H1 (cell line): ENCODE data around the gene SYNCRIP. TPM values are rescaled to one million over a fixed set of nuclear protein-coding genes. Genes with fewer than 3 reads are reported as not detected.

Experiments used
- CTCF ChIA-PET: fragments of 300-600 bp; sonication (Branson Sonifier 250); formaldehyde crosslinking; loops from one replicate; lab custom pipeline; 2021; ENCODE audit not compliant: partially characterized antibody; lab: Charles Lee
- POLR2A ChIA-PET: fragments of 300-600 bp; sonication (Branson Sonifier 250); formaldehyde crosslinking; loops from one replicate; lab custom pipeline; 2021; ENCODE audit warnings: inconsistent platforms; ENCODE audit not compliant: partially characterized antibody; lab: Charles Lee
- DNase-seq, 2 experiments: peaks; one replicate each; pipeline versions ENCODE4 v3.0.0 to v3.0.0-alpha.2; 2010 to 2022; ENCODE audit warnings: low spot score in 2 of 2, low read depth in 1 of 2, mixed read lengths in 1 of 2
- FAIRE-seq: peaks from 2 replicates; lab custom pipeline; 2011; peaks lifted over from hg19 to GRCh38; lab: Jason Lieb, UNC
- H2AFZ ChIP-seq: 2 replicates; pipeline ENCODE4 v1.8.1; 2012; ENCODE audit warnings: low read length, inconsistent platforms
- H2AK5ac ChIP-seq: 2 replicates; pipeline ENCODE4 v1.6.1; 2013; ENCODE audit warnings: low read depth, low read length
- H2BK120ac ChIP-seq: replicated peaks from 2 replicates; pipeline ENCODE3; 2013; ENCODE audit warnings: low read depth, low read length, inconsistent platforms
- H2BK12ac ChIP-seq: 2 replicates; pipeline ENCODE4 v1.6.1; 2013; ENCODE audit warnings: low read depth, low read length
- H2BK15ac ChIP-seq: 2 replicates; pipeline ENCODE4 v1.6.1; 2013; ENCODE audit warnings: low read length
- H2BK20ac ChIP-seq: 2 replicates; pipeline ENCODE4 v1.6.1; 2013; ENCODE audit warnings: low read length
- H2BK5ac ChIP-seq: 2 replicates; pipeline ENCODE4 v1.6.1; 2013; ENCODE audit warnings: low read depth, low read length
- H3K14ac ChIP-seq: 2 replicates; pipeline ENCODE4 v1.6.1; 2013; ENCODE audit warnings: inconsistent platforms; ENCODE audit not compliant: insufficient read length
- H3K18ac ChIP-seq: 2 replicates; pipeline ENCODE4 v1.6.1; 2013; ENCODE audit warnings: low read length; ENCODE audit errors: extremely low read depth
- H3K23ac ChIP-seq: 2 replicates; pipeline ENCODE4 v1.6.1; 2013; ENCODE audit warnings: inconsistent platforms; ENCODE audit not compliant: insufficient read length
- H3K23me2 ChIP-seq: 2 replicates; pipeline ENCODE4 v1.6.1; 2013; ENCODE audit warnings: low read depth, low read length
- H3K27ac ChIP-seq: 2 replicates; pipeline ENCODE4 v1.6.1; 2011; ENCODE audit warnings: low read depth, low read length, inconsistent platforms
- H3K27me3 ChIP-seq, 4 experiments: replicated peaks in 1 of 4; 1 replicate in 1 of 4; 2 replicates in 3 of 4; pipeline versions ENCODE4 v1.6.1 to v1.8.1; 2011 to 2013; ENCODE audit warnings: low read length in 3 of 4, mild to moderate bottlenecking in 3 of 4, inconsistent platforms in 2 of 4, mixed read lengths in 2 of 4, moderate library complexity in 1 of 4; ENCODE audit not compliant: control insufficient read depth in 3 of 4, insufficient read depth in 3 of 4; ENCODE audit errors: extremely low read depth in 1 of 4
- H3K36me3 ChIP-seq, 4 experiments: 2 replicates each; pipeline versions ENCODE4 v1.6.1 to v1.8.1; 2011 to 2013; ENCODE audit warnings: mild to moderate bottlenecking in 4 of 4, low read length in 3 of 4, moderate library complexity in 2 of 4, control low read depth in 1 of 4, inconsistent platforms in 1 of 4; ENCODE audit not compliant: insufficient read depth in 4 of 4, control insufficient read depth in 2 of 4
- H3K4ac ChIP-seq: replicated peaks from 2 replicates; pipeline ENCODE3; 2013; ENCODE audit warnings: low read length, low read depth, mixed read lengths, inconsistent platforms; ENCODE audit not compliant: insufficient read length
- H3K4me1 ChIP-seq, 4 experiments: replicated peaks in 1 of 4; 1 replicate in 1 of 4; 2 replicates in 3 of 4; pipeline versions ENCODE4 v1.6.1 to v1.8.1; 2011 to 2013; ENCODE audit warnings: low read length in 3 of 4, inconsistent platforms in 2 of 4, mixed read lengths in 1 of 4; ENCODE audit not compliant: insufficient read depth in 4 of 4, control insufficient read depth in 3 of 4
- H3K4me2 ChIP-seq, 2 experiments: 2 replicates each; pipeline versions ENCODE4 v1.6.1 to v1.8.1; 2011 to 2013; ENCODE audit warnings: low read depth in 2 of 2, low read length in 2 of 2, control low read depth in 1 of 2, inconsistent platforms in 1 of 2, mild to moderate bottlenecking in 1 of 2; ENCODE audit not compliant: insufficient read depth in 1 of 2
- H3K4me3 ChIP-seq, 4 experiments: fragments of 200-600, 300-600 bp in 1 of 4; sonication (generic), shearing (Covaris generic), sonication (Bioruptor Twin) in 1 of 4; 2 replicates each; pipeline versions ENCODE4 v1.5.1 to v1.8.1; 2011 to 2016; ENCODE audit warnings: low read length in 4 of 4, low read depth in 3 of 4, control low read depth in 2 of 4, inconsistent platforms in 2 of 4, mild to moderate bottlenecking in 2 of 4, mixed read lengths in 1 of 4, moderate library complexity in 1 of 4; ENCODE audit not compliant: insufficient read depth in 2 of 4; ENCODE audit errors: extremely low read depth in 1 of 4
- H3K56ac ChIP-seq: replicated peaks from 2 replicates; pipeline ENCODE3; 2013; ENCODE audit warnings: low read depth, mild to moderate bottlenecking, mixed read lengths, low read length, inconsistent platforms; ENCODE audit not compliant: insufficient read length
- H3K79me1 ChIP-seq: 2 replicates; pipeline ENCODE4 v1.6.1; 2013; ENCODE audit warnings: low read depth, low read length, control low read depth
- H3K79me2 ChIP-seq, 2 experiments: 2 replicates each; pipeline versions ENCODE4 v1.6.1 to v1.8.1; 2012 to 2013; ENCODE audit warnings: low read length in 2 of 2, mild to moderate bottlenecking in 2 of 2, inconsistent platforms in 1 of 2; ENCODE audit not compliant: insufficient read depth in 2 of 2, control insufficient read depth in 1 of 2
- H3K9ac ChIP-seq, 4 experiments: replicated peaks in 1 of 4; 1 replicate in 1 of 4; 2 replicates in 3 of 4; pipeline versions ENCODE4 v1.6.1 to v1.8.1; 2011 to 2013; ENCODE audit warnings: low read depth in 3 of 4, low read length in 3 of 4, control low read depth in 2 of 4, mild to moderate bottlenecking in 2 of 4, moderate library complexity in 2 of 4, inconsistent platforms in 1 of 4; ENCODE audit errors: extremely low read depth in 1 of 4
- H3K9me3 ChIP-seq, 2 experiments: 2 replicates each; pipeline versions ENCODE4 v1.6.1 to v1.8.1; 2012 to 2013; ENCODE audit warnings: mild to moderate bottlenecking in 2 of 2, moderate library complexity in 2 of 2, control low read depth in 1 of 2, inconsistent platforms in 1 of 2, low read depth in 1 of 2, low read length in 1 of 2, mixed read lengths in 1 of 2; ENCODE audit not compliant: insufficient read depth in 2 of 2
- H4K20me1 ChIP-seq, 2 experiments: replicated peaks in 1 of 2; 2 replicates each; pipeline versions ENCODE3 to v1.8.1; 2011 to 2013; ENCODE audit warnings: inconsistent platforms in 2 of 2, low read length in 2 of 2, mild to moderate bottlenecking in 1 of 2; ENCODE audit not compliant: insufficient read depth in 2 of 2, control insufficient read depth in 1 of 2
- H4K5ac ChIP-seq: 2 replicates; pipeline ENCODE4 v1.6.1; 2013; ENCODE audit warnings: low read length, low read depth, mixed read lengths, inconsistent platforms; ENCODE audit not compliant: insufficient read length
- H4K8ac ChIP-seq: 2 replicates; pipeline ENCODE4 v1.8.0; 2013; ENCODE audit warnings: mild to moderate bottlenecking, moderate library complexity, low read length, inconsistent platforms; ENCODE audit not compliant: insufficient read depth; ENCODE audit errors: extremely low read depth
- H4K91ac ChIP-seq: replicated peaks from 2 replicates; pipeline ENCODE3; 2013; ENCODE audit warnings: low read length, mixed read lengths, inconsistent platforms; ENCODE audit not compliant: insufficient read length
- BCL11A ChIP-seq, 2 experiments: IDR thresholded peaks; one replicate each; pipeline ENCODE4 v1.6.1; 2011; ENCODE audit warnings: low read depth in 2 of 2, low read length in 2 of 2, mild to moderate bottlenecking in 2 of 2
- GTF2F1 ChIP-seq: IDR thresholded peaks from 2 replicates; pipeline ENCODE4 v1.6.1; 2012; ENCODE audit warnings: low read depth, low read length, improper control_type of control experiment, borderline replicate concordance
- HDAC2 ChIP-seq, 2 experiments: fragments of 300-600 bp in 1 of 2; sonication (generic) in 1 of 2; IDR thresholded peaks; 2 replicates each; pipeline ENCODE4 v1.6.1; 2011 to 2012; ENCODE audit warnings: low read depth in 2 of 2, low read length in 2 of 2, mild to moderate bottlenecking in 2 of 2, moderate library complexity in 2 of 2, borderline replicate concordance in 1 of 2, inconsistent platforms in 1 of 2
- RFX5 ChIP-seq: IDR thresholded peaks from 2 replicates; pipeline ENCODE4 v1.6.1; 2011; ENCODE audit warnings: low read depth, low read length, improper control_type of control experiment, borderline replicate concordance
- SIN3A ChIP-seq, 2 experiments: IDR thresholded peaks in 1 of 2; conservative IDR thresholded peaks in 1 of 2; 2 replicates each; pipeline ENCODE4 v1.6.1; 2011 to 2012; ENCODE audit warnings: low read length in 2 of 2, improper control_type of control experiment in 1 of 2, low read depth in 1 of 2, mild to moderate bottlenecking in 1 of 2
- SIRT6 ChIP-seq: IDR thresholded peaks from one replicate; pipeline ENCODE4 v1.7.1; 2012; ENCODE audit warnings: low read length, inconsistent platforms
- SIX5 ChIP-seq: IDR thresholded peaks from 2 replicates; pipeline ENCODE4 v1.6.1; 2011; ENCODE audit warnings: mild to moderate bottlenecking, low read depth, low read length
- WGBS, 2 experiments: shearing (Covaris generic) in 1 of 2; methylation state at CpG; one replicate each; pipeline versions ENCODE4 v1.1.6 to v1.1.7; 2013 to 2015; ENCODE audit warnings: low lambda C conversion rate in 2 of 2, mixed read lengths in 2 of 2, inconsistent platforms in 1 of 2, low coverage in 1 of 2, missing lambda C conversion rate in 1 of 2; ENCODE audit not compliant: insufficient replicate concordance in 2 of 2, insufficient coverage in 1 of 2, insufficient read length in 1 of 2; ENCODE audit errors: extremely low coverage in 1 of 2, missing lambda C conversion rate in 1 of 2; 5-methylcytosine and 5-hydroxymethylcytosine counted together
- polyA plus RNA-seq, 7 experiments: library from polyadenylated mRNA; depleted of rRNA in 3 of 7; stranded (reverse) in 5 of 7; unstranded in 2 of 7; fragments of >200 nt in 5 of 7; fragments of 200-250 nt in 2 of 7; gene quantifications; 1 replicate in 5 of 7; 2 replicates in 1 of 7; 4 replicates in 1 of 7; pipeline versions ENCODE4 v1.2.1 to v1.2.3, GENCODE V29; 2011 to 2013; ENCODE audit warnings: missing spikeins in 2 of 7, mixed read lengths in 2 of 7
- total RNA-seq: library from RNA; stranded (reverse); fragmentation: NEBNext Ultra II Directional; extraction: Animal tissue kit (Norgen Biotek cat#: 25700); gene quantifications from 2 replicates; pipeline ENCODE4 v1.2.1, GENCODE V29; 2021
- TF ChIP-seq, protein P1 (sequence below): IDR thresholded peaks from 2 replicates; pipeline ENCODE4 v1.6.1; 2012; ENCODE audit warnings: inconsistent platforms

SYNCRIP gene
- total and polyA plus RNA-seq, 2 of the 8 experiments (the other 6 are each of a cell fraction or from before 2014, with no cell fraction given) = 16.8 to 219 TPM

DNA sequence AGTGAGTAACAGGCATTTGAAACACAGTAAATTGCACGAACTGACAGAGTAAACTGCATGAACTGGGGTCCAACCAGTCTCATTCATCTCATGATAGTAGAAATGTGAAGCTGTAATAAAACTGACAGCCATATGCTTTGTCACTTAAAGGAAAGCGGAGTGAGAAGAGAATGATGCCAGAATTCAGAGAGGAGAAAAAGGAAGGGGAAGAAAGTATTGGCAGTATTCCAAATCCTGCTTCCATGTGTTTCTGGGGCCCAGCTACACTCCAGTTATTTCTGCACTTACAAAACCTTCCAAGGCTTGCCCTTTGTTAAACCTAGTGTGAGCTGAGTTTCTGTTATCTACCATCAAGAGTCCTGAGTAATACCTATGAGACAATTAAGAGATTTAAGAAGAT, 66.2 kb downstream of the SYNCRIP start:
- H2BK5ac ChIP-seq = no peak overlapping the region
- no peak overlapping the region for H3K18ac ChIP-seq
- no peak overlapping the region for H2AFZ ChIP-seq
- no peak overlapping the region for H3K4ac ChIP-seq
- H2BK15ac ChIP-seq = no peak overlapping the region
- H3K56ac ChIP-seq = no peak overlapping the region
- H3K23ac ChIP-seq = no peak overlapping the region
- no peak overlapping the region for H2BK12ac ChIP-seq
- H4K8ac ChIP-seq = no peak overlapping the region
- DNase-seq (no peak), FAIRE-seq (no peak)
- no peak overlapping the region for H3K14ac ChIP-seq
- peaks cover 0 to 4% (median 2%) of the 10 kb centered on the region in 4 experiments; a peak in 3 of 7 replicates for H3K4me1 ChIP-seq
- H3K79me1 ChIP-seq = peaks cover 7% of the 10 kb centered on the region
- H3K9ac ChIP-seq = no peak overlapping the region
- H3K27ac ChIP-seq = no peak overlapping the region
- H2BK120ac ChIP-seq = no peak overlapping the region
- no peak overlapping the region for H2BK20ac ChIP-seq
- no peak overlapping the region for H3K4me2 ChIP-seq
- WGBS, 2 experiments = 87% methylated on average over 2 of the region's 2 CpGs; no CpG with 5 or more reads in 1 of the 2 experiments
- POLR2A ChIA-PET = no interaction called here
- no peak overlapping the region for H4K5ac ChIP-seq
- H2AK5ac ChIP-seq = no peak overlapping the region
- H3K27me3 ChIP-seq = no peaks in the 10 kb centered on the region
- no peak overlapping the region for H4K91ac ChIP-seq
- H3K9me3 ChIP-seq = no peaks in the 10 kb centered on the region
- no peaks in the 10 kb centered on the region for H3K36me3 ChIP-seq
- no peak for TF ChIP-seq RFX5
- no peak for TF ChIP-seq BCL11A (IDR thresholded peaks at IDR 0.05; ENCODE audit: low read depth in 2 of 2, low read length in 2 of 2)
- TF ChIP-seq HDAC2 (IDR thresholded peaks at IDR 0.05; ENCODE audit: borderline replicate concordance in 1 of 2, low read depth in 2 of 2, low read length in 2 of 2) = no peak
- no peak for TF ChIP-seq SIRT6
- no peak for TF ChIP-seq SIX5
- TF ChIP-seq SIN3A (conservative IDR thresholded peaks at IDR 0.05 in 1 of 2, IDR thresholded peaks at IDR 0.05 in 1 of 2; ENCODE audit: low read depth in 1 of 2, low read length in 2 of 2) = no peak
- TF ChIP-seq GTF2F1 = no peak
- TF ChIP-seq, protein P1, sequence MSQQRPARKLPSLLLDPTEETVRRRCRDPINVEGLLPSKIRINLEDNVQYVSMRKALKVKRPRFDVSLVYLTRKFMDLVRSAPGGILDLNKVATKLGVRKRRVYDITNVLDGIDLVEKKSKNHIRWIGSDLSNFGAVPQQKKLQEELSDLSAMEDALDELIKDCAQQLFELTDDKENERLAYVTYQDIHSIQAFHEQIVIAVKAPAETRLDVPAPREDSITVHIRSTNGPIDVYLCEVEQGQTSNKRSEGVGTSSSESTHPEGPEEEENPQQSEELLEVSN = no peak
- no peaks in the 10 kb centered on the region for H3K23me2 ChIP-seq
- H3K79me2 ChIP-seq = peaks cover 0 to 4% of the 10 kb centered on the region in 2 experiments; a peak in 1 of 4 replicates
- CTCF ChIA-PET = interaction anchor here (0.6 kb wide), 1 partner anchor 450 kb away, joined by 3 read pairs; no protein-coding TSS in a partner anchor
- no peak overlapping the region for H3K4me3 ChIP-seq
- peaks cover 0 to 2% of the 10 kb centered on the region in 2 experiments for H4K20me1 ChIP-seq
